HG03565 (cell line): Measurements from ENCODE around the gene LRRC3.
"Not testable (repeated sequence)": the region's sequence is repeated elsewhere in the genome, so short reads cannot be mapped to it uniquely, and the experiment has no call there.

ENCODE experiments used
- ATAC-seq: cut with Tn5 transposase; IDR thresholded peaks from one replicate; pipeline ENCODE4 v1.9.1; 2021; ENCODE audit warnings: mild to moderate bottlenecking, moderate library complexity; ENCODE audit not compliant: unreplicated experiment

LRRC3 gene

DNA sequence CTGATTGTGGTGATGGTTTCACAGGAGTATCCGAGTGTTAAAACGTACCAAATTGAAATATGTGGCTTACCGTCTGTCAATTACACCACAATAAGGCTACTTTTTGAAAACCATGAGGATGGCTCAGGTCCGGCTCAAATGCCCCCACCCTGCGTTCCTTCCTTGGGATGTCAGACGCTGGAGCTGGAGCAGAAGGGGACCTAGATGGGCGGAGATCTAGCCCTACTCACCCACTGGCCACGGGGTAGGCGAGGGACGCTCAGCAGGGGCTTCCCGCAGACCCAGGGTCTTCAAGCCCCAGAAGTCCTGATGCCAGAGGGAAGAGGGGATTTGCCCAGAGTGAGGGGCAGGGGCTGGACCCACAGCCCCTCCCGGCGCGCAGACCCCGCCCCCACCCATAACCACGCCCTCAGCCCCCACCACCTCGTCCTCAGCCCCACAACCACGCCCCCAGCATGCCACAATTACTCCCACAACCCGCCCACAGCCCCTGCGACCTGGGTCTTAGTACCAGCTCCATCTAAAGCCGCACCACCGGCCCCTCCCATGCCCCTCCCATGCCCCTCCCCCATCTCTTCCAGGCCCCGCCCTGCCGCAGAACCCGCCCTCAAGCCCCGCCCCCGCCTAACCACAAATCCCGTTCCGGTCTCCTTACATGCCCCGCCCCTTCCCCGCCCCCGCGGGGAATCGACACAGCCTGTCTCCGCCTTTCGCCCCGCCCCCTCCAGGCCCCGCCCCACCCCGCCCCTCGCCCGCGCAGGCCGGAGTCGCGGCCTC, at the start of gene LRRC3:
LRRC3 (plus strand) TSS at position 764 of the 777 bp plus-strand sequence. CDS start 1,135 bp downstream, outside the sequence.
- no peak for ATAC-seq

- ATAC-seq: no peak
Observed at GRCh38 chr21:44405948-44406872, 49.1 kb upstream of the LRRC3 start.

DNA sequence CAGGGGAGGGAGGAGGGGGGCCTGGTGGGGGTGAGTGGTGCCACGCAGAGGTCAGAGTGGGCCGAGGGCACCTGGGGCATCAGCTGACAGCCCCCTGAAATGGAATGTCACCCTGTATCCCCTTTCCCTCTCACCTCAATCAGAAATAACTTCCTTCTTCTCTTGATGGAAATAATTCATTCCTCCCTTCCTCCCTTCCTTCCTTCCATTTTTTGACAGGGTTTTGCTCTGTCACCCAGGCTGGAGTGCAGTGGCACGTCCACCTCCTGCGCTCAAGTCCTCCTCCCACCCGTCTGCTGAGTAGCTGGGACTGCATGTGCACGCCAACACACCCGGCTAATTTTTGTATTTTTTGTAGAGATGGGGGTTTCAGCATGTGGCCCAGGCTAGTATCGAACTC, 48.4 kb upstream of the LRRC3 start:
- ATAC-seq: no peak

DNA sequence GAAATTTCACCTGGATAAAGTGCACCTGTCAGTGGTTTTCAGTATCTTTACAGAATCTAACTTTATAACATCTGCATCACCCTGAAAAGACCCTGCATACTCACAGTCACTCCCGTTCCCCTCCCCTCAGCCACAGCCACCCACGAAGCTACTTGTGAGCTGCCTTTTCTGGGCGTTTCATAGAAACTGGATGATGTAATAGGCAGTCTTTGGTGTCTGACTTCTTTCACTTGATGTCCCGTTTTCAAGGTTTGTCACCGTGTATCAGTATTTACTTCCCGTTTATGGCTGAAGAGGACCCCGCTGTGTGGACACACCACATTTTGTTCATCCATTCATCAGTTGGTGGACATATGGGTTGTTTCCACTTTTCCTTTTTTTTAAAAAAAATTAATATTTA, 47.8 kb upstream of the LRRC3 start:
- no peak for ATAC-seq

DNA sequence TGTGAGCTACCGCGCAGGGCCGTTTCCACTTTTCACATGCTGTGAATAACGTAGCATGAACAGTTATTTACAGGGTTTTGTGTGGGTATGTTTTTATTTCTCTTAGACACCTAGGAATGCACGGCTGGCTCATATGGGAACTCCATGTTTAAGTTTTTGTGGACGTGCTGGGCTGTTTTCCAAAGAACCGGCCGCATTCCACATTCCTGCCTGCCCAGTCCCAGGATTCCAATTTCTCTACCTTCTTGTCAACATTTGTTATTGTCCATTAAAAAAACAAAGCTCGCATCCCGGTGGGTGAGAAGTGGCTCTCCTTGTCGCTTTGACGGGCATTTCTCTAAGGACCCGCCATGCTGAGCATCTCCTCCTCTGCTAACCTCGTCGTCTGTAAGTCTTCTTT, 47.1 kb upstream of the LRRC3 start:
- no peak for ATAC-seq

DNA sequence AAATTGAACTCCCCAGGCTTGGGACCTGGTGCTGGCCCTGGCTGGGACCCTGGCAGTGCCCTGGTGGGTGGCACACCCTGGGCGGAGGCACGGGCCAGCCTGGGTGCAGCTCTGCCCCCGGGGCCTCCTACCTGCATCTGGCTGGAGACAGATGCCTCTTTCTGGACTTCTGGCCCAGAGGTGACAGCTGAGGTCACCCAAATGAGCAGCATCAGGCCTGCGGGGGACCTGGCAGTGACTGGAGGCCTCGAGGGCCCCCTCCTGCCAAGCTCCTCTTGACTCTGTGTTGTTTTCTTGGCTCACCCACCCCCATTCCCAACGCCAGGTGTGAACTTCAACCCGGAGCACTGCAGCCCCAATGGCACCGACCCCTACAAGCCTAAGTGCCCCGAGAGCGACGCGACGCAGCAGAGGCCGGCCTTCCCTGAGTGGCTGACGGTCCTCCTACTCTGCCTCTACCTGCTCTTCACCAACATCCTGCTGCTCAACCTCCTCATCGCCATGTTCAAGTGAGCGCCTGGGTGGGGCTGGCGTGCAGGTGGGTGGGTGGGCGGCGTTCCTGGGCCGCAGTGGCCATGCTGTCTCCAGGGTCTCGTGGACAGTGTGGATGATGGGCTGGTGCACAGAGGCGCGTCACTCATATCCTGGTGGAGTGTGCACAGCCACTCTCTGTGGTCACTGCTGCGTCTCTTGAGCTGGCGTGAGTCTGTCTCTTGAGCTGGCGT, 41.6 kb upstream of the LRRC3 start:
- ATAC-seq: no peak

DNA sequence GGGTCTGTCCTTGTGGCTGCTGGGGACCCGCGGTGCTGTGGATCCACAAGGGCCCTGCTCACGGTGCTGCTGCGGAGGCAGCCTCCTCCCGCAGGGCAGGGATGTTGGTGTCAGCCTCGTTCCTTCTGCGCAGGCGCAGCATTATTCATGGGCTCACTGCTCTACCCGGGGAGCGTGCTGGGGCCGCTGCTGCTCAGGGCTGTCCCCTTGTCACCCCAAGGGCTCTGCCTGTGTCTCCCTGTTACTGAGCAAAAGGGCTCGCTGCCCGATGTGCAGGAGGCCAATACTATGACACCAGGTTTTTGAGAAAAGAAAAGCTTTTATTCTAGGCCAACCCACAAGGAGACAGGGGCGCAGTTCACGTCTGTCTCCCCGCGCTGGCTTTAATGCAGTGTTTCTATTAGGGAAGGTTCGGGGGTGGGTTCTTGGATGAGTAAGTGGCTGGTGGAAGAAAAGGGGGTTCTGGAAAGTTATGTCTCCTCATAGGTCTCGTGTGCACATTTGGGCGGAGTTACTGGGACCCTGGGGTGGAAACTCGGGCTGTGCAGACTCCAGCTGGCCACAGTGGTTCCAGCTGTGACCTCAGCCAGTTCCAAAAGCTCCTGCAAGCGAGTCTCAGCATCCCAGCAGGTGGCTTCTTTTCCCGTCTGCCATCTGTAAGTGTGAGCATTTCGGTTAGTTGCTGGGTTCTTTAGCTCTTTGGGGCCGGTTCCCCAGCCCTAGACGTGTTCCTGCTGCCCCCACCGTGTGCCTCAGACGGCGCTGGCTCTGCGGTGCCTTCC, 40.8 kb upstream of the LRRC3 start:
- no peak for ATAC-seq

- no peak for ATAC-seq
Observed at GRCh38 chr21:44415073-44416025, 40.0 kb upstream of the LRRC3 start.

DNA sequence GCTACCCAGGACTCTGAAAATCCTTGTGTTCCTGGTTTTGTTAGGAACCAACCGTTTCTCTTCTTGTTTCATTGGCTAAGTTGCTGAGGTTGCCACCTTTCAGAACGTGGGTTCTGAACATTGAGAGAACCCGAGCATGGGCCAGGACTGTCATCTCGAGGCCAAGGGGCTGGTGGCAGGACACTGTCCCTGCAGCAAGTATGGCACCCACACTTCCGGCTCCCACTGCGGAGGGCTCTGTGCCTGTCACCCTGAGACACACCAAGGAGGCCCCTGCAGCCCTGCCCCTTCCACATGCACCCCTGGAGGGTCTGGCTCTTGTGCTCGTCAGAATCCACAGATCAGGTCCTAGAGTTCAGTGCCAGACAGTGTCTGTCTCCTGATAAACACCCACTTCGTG, 39.1 kb upstream of the LRRC3 start:
- ATAC-seq: no peak

- ATAC-seq: not testable (repeated sequence)
Observed at GRCh38 chr21:44417621-44418107, 37.6 kb upstream of the LRRC3 start.

GRCh38 chr21:44418108-44418875, 37.0 kb upstream of the LRRC3 start:
- ATAC-seq: no peak

DNA sequence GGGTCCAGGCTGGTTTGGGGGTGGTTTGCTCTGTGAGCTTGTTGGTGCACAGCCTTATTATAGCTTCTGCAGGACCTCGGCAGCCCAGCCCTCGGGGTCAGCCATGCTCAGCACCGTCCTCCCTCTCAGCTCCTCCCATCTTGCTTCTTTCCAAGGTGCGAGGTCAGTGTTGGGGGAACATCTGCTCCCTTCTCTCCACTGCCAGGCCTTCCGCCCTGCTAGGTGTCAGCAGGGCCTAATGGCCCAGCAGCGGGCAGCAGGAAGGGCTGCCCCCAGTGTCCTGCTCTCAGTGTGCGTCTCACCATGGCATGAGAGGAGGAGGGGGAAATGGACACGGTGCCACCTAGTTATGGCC, 36.5 kb upstream of the LRRC3 start:
- ATAC-seq: no peak

GRCh38 chr21:44419679-44420078, 35.6 kb upstream of the LRRC3 start:
- no peak for ATAC-seq

GRCh38 chr21:44420416-44421205, 34.7 kb upstream of the LRRC3 start:
- ATAC-seq: no peak

- ATAC-seq: no peak
Observed at GRCh38 chr21:44421901-44422840, 33.1 kb upstream of the LRRC3 start.

DNA sequence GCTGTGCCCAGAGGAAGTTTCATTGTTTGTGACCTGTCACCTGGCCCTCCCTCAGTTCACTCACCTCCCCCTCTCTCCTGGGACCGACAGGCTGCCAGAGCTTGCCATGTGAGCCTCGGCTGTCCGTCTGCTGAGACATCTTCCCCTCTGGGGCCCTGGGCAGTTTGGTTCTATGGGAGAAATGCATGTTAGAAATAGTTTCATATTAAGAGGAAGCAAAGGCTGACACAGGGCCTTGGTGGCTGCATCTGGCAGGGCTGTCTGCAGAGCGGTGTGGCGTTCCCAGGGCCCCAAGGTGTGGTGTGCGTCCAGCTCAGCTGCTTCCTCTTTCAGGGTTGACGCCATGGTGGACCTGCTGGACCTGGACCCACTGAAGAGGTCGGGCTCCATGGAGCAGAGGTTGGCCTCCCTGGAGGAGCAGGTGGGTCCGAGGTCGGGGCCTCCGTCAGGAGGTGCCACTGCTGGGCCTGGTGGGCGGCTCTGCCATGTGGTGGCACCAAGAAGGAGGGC, 31.9 kb upstream of the LRRC3 start:
- ATAC-seq: no peak
